Fibroblast of lung (primary cell): ENCODE data around the gene OXSR1. TPM values are rescaled to one million over a fixed set of nuclear protein-coding genes. Genes with fewer than 3 reads are reported as not detected.
"Not testable (repeated sequence)": the region's sequence is repeated elsewhere in the genome, so short reads cannot be mapped to it uniquely, and the experiment has no call there.

Experiments
- DNase-seq, 2 donors: peaks; one replicate each; pipeline versions ENCODE4 v3.0.0 to v3.0.0-alpha.2; 2010; ENCODE audit warnings: low read depth in 2 of 2
- H2AFZ ChIP-seq: 2 replicates; pipeline ENCODE4 v1.5.1; 2012; ENCODE audit warnings: low read length, control low read depth, inconsistent platforms
- H3K27ac ChIP-seq: 2 replicates; pipeline ENCODE4 v1.5.1; 2011; ENCODE audit warnings: low read length, control low read depth; ENCODE audit not compliant: insufficient read depth
- H3K27me3 ChIP-seq: 2 replicates; pipeline ENCODE4 v1.5.1; 2011; ENCODE audit warnings: mild to moderate bottlenecking, low read length; ENCODE audit not compliant: control insufficient read depth, insufficient read depth
- H3K36me3 ChIP-seq: 2 replicates; pipeline ENCODE4 v1.5.1; 2011; ENCODE audit warnings: low read length; ENCODE audit not compliant: control insufficient read depth, insufficient read depth
- H3K4me1 ChIP-seq: 2 replicates; pipeline ENCODE4 v1.5.1; 2011; ENCODE audit warnings: low read length; ENCODE audit not compliant: control insufficient read depth, insufficient read depth; ENCODE audit errors: extremely low read depth
- H3K4me2 ChIP-seq: 2 replicates; pipeline ENCODE4 v1.5.1; 2011; ENCODE audit warnings: low read length, control low read depth; ENCODE audit not compliant: insufficient read depth; ENCODE audit errors: extremely low read depth
- H3K4me3 ChIP-seq, 4 experiments: fragments of 200-600 bp in 1 of 4; sonication (generic) in 1 of 4; replicated peaks in 1 of 4; 2 replicates each; pipeline ENCODE4 v1.5.1; 2011 to 2016; ENCODE audit warnings: low read length in 4 of 4, low read depth in 3 of 4, mild to moderate bottlenecking in 3 of 4, control low read depth in 2 of 4, inconsistent platforms in 1 of 4, mixed read lengths in 1 of 4; ENCODE audit not compliant: insufficient read depth in 1 of 4; ENCODE audit errors: control extremely low read depth in 1 of 4
- H3K79me2 ChIP-seq: 2 replicates; pipeline ENCODE4 v1.5.1; 2012; ENCODE audit warnings: mild to moderate bottlenecking, low read length, inconsistent platforms; ENCODE audit not compliant: control insufficient read depth, insufficient read depth
- H3K9ac ChIP-seq: 2 replicates; pipeline ENCODE4 v1.5.1; 2011; ENCODE audit warnings: mild to moderate bottlenecking, low read length, control low read depth; ENCODE audit not compliant: insufficient read depth
- H3K9me3 ChIP-seq: 2 replicates; pipeline ENCODE4 v1.5.1; 2012; ENCODE audit warnings: low read depth, low read length; ENCODE audit not compliant: control insufficient read depth, insufficient read depth
- H4K20me1 ChIP-seq: 2 replicates; pipeline ENCODE4 v1.5.1; 2011; ENCODE audit warnings: low read length; ENCODE audit not compliant: control insufficient read depth, insufficient read depth; ENCODE audit errors: extremely low read depth
- EZH2 ChIP-seq: IDR thresholded peaks from 2 replicates; pipeline ENCODE4 v1.5.1; 2012; ENCODE audit warnings: low read length, control low read depth, mild to moderate bottlenecking; ENCODE audit errors: missing control alignments
- polyA plus RNA-seq, 2 donors: library from polyadenylated mRNA; depleted of rRNA in 1 of 2; stranded (reverse) in 1 of 2; unstranded in 1 of 2; fragments of >200 nt; gene quantifications; 2 replicates each; pipeline ENCODE4 v1.2.1, GENCODE V29; 2011 to 2012; ENCODE audit warnings: missing spikeins in 1 of 2
- total RNA-seq: library from RNA; depleted of rRNA; stranded (reverse); fragments of >200 nt; gene quantifications from 2 replicates; pipeline ENCODE4 v1.2.1, GENCODE V29; 2014
- TF ChIP-seq, protein P1 (sequence below), 2 donors: IDR thresholded peaks in 1 of 2; conservative IDR thresholded peaks in 1 of 2; 1 replicate in 1 of 2; 2 replicates in 1 of 2; pipeline ENCODE4 v1.5.1; 2011 to 2012; ENCODE audit warnings: low read length in 2 of 2, control low read depth in 1 of 2, inconsistent platforms in 1 of 2, low read depth in 1 of 2, mild to moderate bottlenecking in 1 of 2

OXSR1 gene
- total and polyA plus RNA-seq, 2 donors (not counting 1 experiment from before 2014, with no cell fraction given), result 32.7 to 45.2 TPM

DNA sequence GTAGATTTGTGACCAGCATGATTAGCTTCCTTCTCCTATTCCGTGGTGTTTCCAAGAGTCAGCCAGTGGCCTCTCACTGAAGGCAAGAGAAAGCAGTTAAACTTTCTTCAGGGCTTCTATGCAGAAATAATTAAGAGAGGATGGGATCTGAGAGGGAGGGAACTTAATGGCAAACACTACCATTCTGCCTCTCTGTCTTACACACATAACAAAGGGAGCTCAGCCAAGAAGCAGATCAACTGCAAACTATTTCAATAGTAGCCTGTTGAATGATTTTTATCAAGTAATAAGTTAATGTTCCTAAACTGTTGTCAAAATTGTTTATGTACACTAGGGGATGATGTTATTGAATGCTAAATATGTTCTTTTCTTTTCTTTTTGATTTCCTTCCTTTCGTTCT lies 11.8 kb downstream of the OXSR1 start:
- Histone ChIP-seq H3K4me1 (peaks cover 3% of the 10 kb centered on the region), H3K27ac (no peak overlapping the region), H3K4me3 (no peak overlapping the region), H2AFZ (no peak overlapping the region), H3K9me3 (no peaks in the 10 kb centered on the region), H3K36me3 (no peaks in the 10 kb centered on the region), H3K27me3 (no peaks in the 10 kb centered on the region), H4K20me1 (peaks cover 2% of the 10 kb centered on the region), H3K9ac (no peak overlapping the region), H3K4me2 (no peak overlapping the region), H3K79me2 (peaks cover 94% of the 10 kb centered on the region)
- DNase-seq, result peak in 1 of 2 donors; percentile 48
- TF ChIP-seq EZH2, result no peak
- TF ChIP-seq, protein P1, sequence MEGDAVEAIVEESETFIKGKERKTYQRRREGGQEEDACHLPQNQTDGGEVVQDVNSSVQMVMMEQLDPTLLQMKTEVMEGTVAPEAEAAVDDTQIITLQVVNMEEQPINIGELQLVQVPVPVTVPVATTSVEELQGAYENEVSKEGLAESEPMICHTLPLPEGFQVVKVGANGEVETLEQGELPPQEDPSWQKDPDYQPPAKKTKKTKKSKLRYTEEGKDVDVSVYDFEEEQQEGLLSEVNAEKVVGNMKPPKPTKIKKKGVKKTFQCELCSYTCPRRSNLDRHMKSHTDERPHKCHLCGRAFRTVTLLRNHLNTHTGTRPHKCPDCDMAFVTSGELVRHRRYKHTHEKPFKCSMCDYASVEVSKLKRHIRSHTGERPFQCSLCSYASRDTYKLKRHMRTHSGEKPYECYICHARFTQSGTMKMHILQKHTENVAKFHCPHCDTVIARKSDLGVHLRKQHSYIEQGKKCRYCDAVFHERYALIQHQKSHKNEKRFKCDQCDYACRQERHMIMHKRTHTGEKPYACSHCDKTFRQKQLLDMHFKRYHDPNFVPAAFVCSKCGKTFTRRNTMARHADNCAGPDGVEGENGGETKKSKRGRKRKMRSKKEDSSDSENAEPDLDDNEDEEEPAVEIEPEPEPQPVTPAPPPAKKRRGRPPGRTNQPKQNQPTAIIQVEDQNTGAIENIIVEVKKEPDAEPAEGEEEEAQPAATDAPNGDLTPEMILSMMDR (conservative IDR thresholded peaks at IDR 0.05 in 1 of 2, IDR thresholded peaks at IDR 0.05 in 1 of 2; ENCODE audit: low read depth in 1 of 2, low read length in 2 of 2), result no peak

- TF ChIP-seq, protein P1 (conservative IDR thresholded peaks at IDR 0.05 in 1 of 2, IDR thresholded peaks at IDR 0.05 in 1 of 2; ENCODE audit: low read depth in 1 of 2, low read length in 2 of 2), result no peak
- no peak for TF ChIP-seq EZH2
- H3K27ac ChIP-seq, result no peak overlapping the region
Observed at GRCh38 chr3:38186781-38187180, 21.4 kb downstream of the OXSR1 start.

GRCh38 chr3:38190481-38190881 lies 25.1 kb downstream of the OXSR1 start:
- no peak overlapping the region for H3K9ac ChIP-seq
- H2AFZ ChIP-seq, result no peak overlapping the region
- H3K4me1 ChIP-seq, result no peaks in the 10 kb centered on the region
- no peaks in the 10 kb centered on the region for H3K36me3 ChIP-seq
- no peak overlapping the region for H3K27ac ChIP-seq
- no peak for TF ChIP-seq EZH2
- TF ChIP-seq, protein P1 (conservative IDR thresholded peaks at IDR 0.05 in 1 of 2, IDR thresholded peaks at IDR 0.05 in 1 of 2; ENCODE audit: low read depth in 1 of 2, low read length in 2 of 2), result no peak
- no peaks in the 10 kb centered on the region for H3K27me3 ChIP-seq
- no peaks in the 10 kb centered on the region for H4K20me1 ChIP-seq
- no peak overlapping the region for H3K4me3 ChIP-seq
- H3K4me2 ChIP-seq, result no peak overlapping the region
- peaks cover 20% of the 10 kb centered on the region for H3K79me2 ChIP-seq
- no peaks in the 10 kb centered on the region for H3K9me3 ChIP-seq
- no peak for DNase-seq

More at GRCh38 chr3:38186781-38187180, 21.4 kb downstream of the OXSR1 start:
- peaks cover 3% of the 10 kb centered on the region for H3K36me3 ChIP-seq
- H3K4me2 ChIP-seq, result no peak overlapping the region
- no peak overlapping the region for H3K4me3 ChIP-seq
- H3K79me2 ChIP-seq, result peaks cover 27% of the 10 kb centered on the region
- no peaks in the 10 kb centered on the region for H3K27me3 ChIP-seq
- no peak overlapping the region for H2AFZ ChIP-seq
- H3K9ac ChIP-seq, result no peak overlapping the region
- H3K9me3 ChIP-seq, result no peaks in the 10 kb centered on the region
- no peaks in the 10 kb centered on the region for H3K4me1 ChIP-seq
- no peak for DNase-seq
- no peaks in the 10 kb centered on the region for H4K20me1 ChIP-seq

DNA sequence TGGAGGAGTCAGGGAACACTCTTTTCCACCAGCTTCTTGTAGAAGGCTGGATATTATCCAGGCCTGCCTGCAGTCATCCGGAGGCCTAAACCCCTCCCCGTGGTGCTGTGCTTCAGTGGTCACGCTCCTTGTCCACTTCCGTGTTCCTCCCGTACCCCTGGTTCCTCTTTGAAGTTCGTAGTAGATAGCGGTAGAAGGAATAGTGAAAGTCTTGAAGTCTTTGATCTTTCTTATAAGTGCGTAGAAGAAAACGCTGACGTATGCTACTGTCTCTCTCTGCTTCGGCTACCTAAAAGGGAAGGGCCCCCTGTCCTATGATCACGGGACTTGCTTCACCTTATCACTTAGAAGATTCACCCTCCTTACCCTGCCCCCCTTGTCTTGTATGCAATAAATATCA lies 37.6 kb downstream of the OXSR1 start:
- not testable (repeated sequence) for H3K4me1 ChIP-seq, H3K9ac ChIP-seq, H4K20me1 ChIP-seq, H3K9me3 ChIP-seq, H3K27ac ChIP-seq, DNase-seq, H3K4me2 ChIP-seq, H3K4me3 ChIP-seq, H2AFZ ChIP-seq, H3K36me3 ChIP-seq, H3K27me3 ChIP-seq
- peaks cover 38% of the 10 kb centered on the region for H3K79me2 ChIP-seq
